ENCODE results near the gene METTL17. TPM values are rescaled to one million over a fixed set of nuclear protein-coding genes. Genes with fewer than 3 reads are reported as not detected.

The METTL17 gene
- total and polyA plus RNA-seq, 2 donors (not counting 3 experiments of a cell fraction or from before 2014, with no cell fraction given) = 60.6 to 90.6 TPM

DNA sequence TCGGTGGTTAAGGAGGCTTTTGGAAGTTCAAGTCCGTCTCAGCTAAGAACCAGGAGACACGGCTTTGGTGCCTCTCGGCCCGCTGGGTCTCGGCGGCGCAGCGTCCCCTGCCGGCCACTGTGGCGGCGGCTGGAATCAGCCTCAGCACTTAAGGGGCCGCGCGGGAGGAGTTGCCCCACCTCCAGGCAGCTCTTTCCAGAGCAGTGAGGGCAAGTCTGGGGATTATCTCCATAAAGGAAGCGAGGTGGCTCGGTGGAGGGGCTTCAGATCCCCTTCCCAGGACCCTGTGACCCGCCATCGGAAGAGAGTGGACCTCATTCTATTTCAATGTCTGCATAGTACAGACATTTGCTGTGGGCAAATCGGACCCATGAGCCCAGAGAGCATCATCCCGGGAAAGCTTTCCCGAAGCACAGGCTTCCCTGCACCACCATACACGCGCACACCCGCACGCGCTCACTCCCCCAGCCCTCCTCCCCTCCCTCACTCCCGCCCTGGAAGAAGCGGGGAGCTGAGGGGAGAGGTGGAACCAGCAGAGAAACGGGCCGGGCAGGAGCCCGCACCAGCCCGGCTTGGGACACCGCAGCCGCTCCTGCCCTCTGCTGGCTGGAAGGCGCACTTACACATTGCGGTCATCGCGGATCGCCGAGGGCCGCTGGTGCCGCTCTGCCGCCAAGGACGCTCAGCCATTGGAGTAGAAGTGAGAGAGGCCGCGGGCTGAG lies 18.6 kb upstream of the METTL17 start:
- no peaks in the 10 kb centered on the region for H3K36me3 ChIP-seq (ENCODE audit: control insufficient read depth in 2 of 2, extremely low read depth in 1 of 2, insufficient read depth in 2 of 2, low read length in 2 of 2)
- intact Hi-C loops (cut with micrococcal nuclease) (loop anchor here (1.0 to 10.0 kb wide), 8 partner anchors 18 to 359 kb away; partner anchors contain the start of genes METTL17, RNASE4, RNASE6 and TMEM253), dilution Hi-C loops (cut with MboI; ENCODE audit: extremely low pct_ligation_motif_present, low sequenced_read_pairs) (no loop called here)
- peak overlapping the region; percentile 15 to 64 (median 55) for H3K4me3 ChIP-seq (replicated peaks in 1 of 3; ENCODE audit: insufficient read depth in 1 of 3, low read depth in 1 of 3, low read length in 3 of 3)
- H4K20me1 ChIP-seq (replicated peaks; ENCODE audit: control insufficient read depth, extremely low read depth, insufficient read depth, low read length) = no peaks in the 10 kb centered on the region
- H3K9me3 ChIP-seq (replicated peaks; ENCODE audit: control insufficient read depth, insufficient read depth, low read length) = no peaks in the 10 kb centered on the region
- peak overlapping the region; percentile 8 for H3K27ac ChIP-seq (ENCODE audit: insufficient read depth, low read depth, low read length)
- peak overlapping the region; percentile 83 for H3K4me2 ChIP-seq (ENCODE audit: insufficient read depth, low read length)
- no peaks in the 10 kb centered on the region for H3K9me1 ChIP-seq (replicated peaks; ENCODE audit: control insufficient read depth, extremely low read depth, insufficient read depth, low read length)
- no peaks in the 10 kb centered on the region for H3K79me2 ChIP-seq (ENCODE audit: control insufficient read depth, insufficient read depth, low read length)
- FAIRE-seq = peak; percentile 92
- ChIA-PET CTCF (interaction anchor here (0.6 to 5.5 kb wide), 64 partner anchors 9 to 653 kb away, joined by 3 to 103 read pairs (median 4); partner anchors contain the start of genes PARP2, RNASE1, RNASE2 and RNASE4), POLR2A (interaction anchor here (1.3 kb wide), 1 partner anchor 628 kb away, joined by 3 read pairs; no protein-coding TSS in a partner anchor)
- peaks cover 21% of the 10 kb centered on the region for H3K4me1 ChIP-seq (ENCODE audit: control insufficient read depth, extremely low read depth, insufficient read depth, low read length)
- H3K9ac ChIP-seq (replicated peaks; ENCODE audit: extremely low read depth, insufficient read depth, low read length) = peak overlapping the region; percentile 64
- peak; percentile 86 for DNase-seq (ENCODE audit: low read depth, low spot score)
- TF ChIP-seq CTCF (IDR thresholded peaks at IDR 0.05; ENCODE audit: extremely low read depth in 1 of 2, insufficient read depth in 1 of 2, low read depth in 1 of 2, low read length in 2 of 2) = peak; percentile 98 to 99
- no peak for TF ChIP-seq MYC (IDR thresholded peaks at IDR 0.05; ENCODE audit: low read depth, low read length)
- BruUV-seq (replicated peaks) = no TSS peak
- peak overlapping the region; percentile 91 for H2AFZ ChIP-seq (ENCODE audit: low read depth, low read length)
- H3K27me3 ChIP-seq (ENCODE audit: control insufficient read depth in 2 of 2, insufficient read depth in 2 of 2, low read length in 2 of 2) = peaks cover 8 to 14% of the 10 kb centered on the region in 2 experiments

GRCh38 chr14:20971705-20972021 lies 18.1 kb upstream of the METTL17 start:
- CTCF ChIA-PET = interaction anchor here (0.6 to 5.5 kb wide), 32 partner anchors 9 to 630 kb away, joined by 3 to 103 read pairs (median 8); partner anchors contain the start of genes RNASE1, RNASE2 and SLC39A2
- H3K4me2 ChIP-seq (ENCODE audit: insufficient read depth, low read length) = peak overlapping the region; percentile 10
- no TSS peak for BruUV-seq (replicated peaks)
- dilution Hi-C loops (cut with MboI; ENCODE audit: extremely low pct_ligation_motif_present, low sequenced_read_pairs) = no loop called here
- H3K36me3 ChIP-seq (ENCODE audit: control insufficient read depth in 2 of 2, extremely low read depth in 1 of 2, insufficient read depth in 2 of 2, low read length in 2 of 2) = no peaks in the 10 kb centered on the region
- no peaks in the 10 kb centered on the region for H3K79me2 ChIP-seq (ENCODE audit: control insufficient read depth, insufficient read depth, low read length)
- POLR2A ChIA-PET = interaction anchor here (1.3 kb wide), 1 partner anchor 629 kb away, joined by 3 read pairs; no protein-coding TSS in a partner anchor
- H3K9me1 ChIP-seq (replicated peaks; ENCODE audit: control insufficient read depth, extremely low read depth, insufficient read depth, low read length) = no peaks in the 10 kb centered on the region
- DNase-seq (ENCODE audit: low read depth, low spot score) (no peak), FAIRE-seq (no peak)
- no peaks in the 10 kb centered on the region for H4K20me1 ChIP-seq (replicated peaks; ENCODE audit: control insufficient read depth, extremely low read depth, insufficient read depth, low read length)
- H3K27me3 ChIP-seq (ENCODE audit: control insufficient read depth in 2 of 2, insufficient read depth in 2 of 2, low read length in 2 of 2) = peaks cover 6 to 11% of the 10 kb centered on the region in 2 experiments
- peak overlapping the region; percentile 91 for H2AFZ ChIP-seq (ENCODE audit: low read depth, low read length)
- H3K9ac ChIP-seq (replicated peaks; ENCODE audit: extremely low read depth, insufficient read depth, low read length) = no peak overlapping the region
- intact Hi-C loops (cut with micrococcal nuclease) = loop anchor here (1.0 to 10.0 kb wide), 8 partner anchors 17 to 359 kb away; partner anchors contain the start of genes METTL17, RNASE4, RNASE6 and TMEM253
- TF ChIP-seq GATA2 (IDR thresholded peaks at IDR 0.05; ENCODE audit: insufficient read depth, insufficient read length, low read depth, low read length) (peak; percentile 73), POLR2A (IDR thresholded peaks at IDR 0.05; ENCODE audit: low read depth, low read length) (no peak)
- peak overlapping the region; percentile 6 for H3K27ac ChIP-seq (ENCODE audit: insufficient read depth, low read depth, low read length)
- H3K4me1 ChIP-seq (ENCODE audit: control insufficient read depth, extremely low read depth, insufficient read depth, low read length) = peaks cover 21% of the 10 kb centered on the region
- H3K9me3 ChIP-seq (replicated peaks; ENCODE audit: control insufficient read depth, insufficient read depth, low read length) = no peaks in the 10 kb centered on the region
- no peak overlapping the region for H3K4me3 ChIP-seq (replicated peaks in 1 of 3; ENCODE audit: insufficient read depth in 1 of 3, low read depth in 1 of 3, low read length in 3 of 3)

Data from endothelial cell of umbilical vein (primary cell).